Measurements from ENCODE around the gene SH2D3C. TPM values are rescaled to one million over a fixed set of nuclear protein-coding genes. Genes with fewer than 3 reads are reported as not detected.

SH2D3C gene
- total and polyA plus RNA-seq, 2 of the 8 experiments (the other 6 are each of a cell fraction or from before 2014, with no cell fraction given), result 6.4 to 8.1 TPM

DNA sequence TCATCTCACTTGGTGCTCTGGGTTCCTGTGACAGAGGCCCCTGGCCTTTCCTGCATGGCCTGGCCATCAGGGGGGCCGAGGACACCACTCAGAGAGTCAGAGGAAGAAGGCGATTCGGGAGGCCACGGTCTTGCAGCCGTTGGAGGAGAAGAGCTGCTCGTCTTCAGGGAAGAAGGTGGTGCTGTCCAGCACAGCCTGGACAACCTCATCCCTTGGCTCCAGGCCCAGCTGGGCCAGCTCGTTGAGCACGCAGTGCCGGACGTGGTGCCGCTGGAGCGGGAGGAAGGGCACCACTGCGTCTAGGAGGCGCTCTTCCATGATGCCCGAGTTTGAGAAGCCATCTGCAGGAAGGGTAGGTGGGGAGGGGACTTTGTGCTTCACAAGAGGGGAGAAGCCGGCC is 46.5 kb downstream of the SH2D3C start:
- H2BK15ac ChIP-seq (ENCODE audit: low read length), result no peak overlapping the region
- H3K4me1 ChIP-seq (replicated peaks in 1 of 4; ENCODE audit: control insufficient read depth in 3 of 4, insufficient read depth in 4 of 4, low read length in 3 of 4), result peaks cover 3 to 11% (median 6%) of the 10 kb centered on the region in 4 experiments; a peak in 6 of 7 replicates
- H2AFZ ChIP-seq (ENCODE audit: low read length), result no peak overlapping the region
- H3K79me2 ChIP-seq (ENCODE audit: control insufficient read depth in 1 of 2, insufficient read depth in 2 of 2, low read length in 2 of 2), result no peaks in the 10 kb centered on the region
- 0 out of 2 replicates have a peak, but pooled peaks cover 2% of the 10 kb centered on the region for H3K23me2 ChIP-seq (ENCODE audit: low read depth, low read length)
- POLR2A ChIA-PET (ENCODE audit: partially characterized antibody), result interaction anchor here (0.6 kb wide), 2 partner anchors 53 to 72 kb away, joined by 3 to 4 read pairs; partner anchors contain the start of gene CDK9
- no peak overlapping the region for H3K4me3 ChIP-seq (ENCODE audit: extremely low read depth in 1 of 4, insufficient read depth in 2 of 4, low read depth in 3 of 4, low read length in 4 of 4)
- H3K18ac ChIP-seq (ENCODE audit: extremely low read depth, low read length), result no peak overlapping the region
- H3K4ac ChIP-seq (replicated peaks; ENCODE audit: insufficient read length, low read depth, low read length), result no peak overlapping the region
- WGBS, 2 experiments (ENCODE audit: extremely low coverage in 1 of 2, insufficient coverage in 1 of 2, insufficient read length in 1 of 2, insufficient replicate concordance in 2 of 2, low coverage in 1 of 2, low lambda C conversion rate in 2 of 2, missing lambda C conversion rate in 1 of 2), result 91% methylated on average over 13 of the region's 16 CpGs; no CpG with 5 or more reads in 1 of the 2 experiments
- no peak overlapping the region for H3K23ac ChIP-seq (ENCODE audit: insufficient read length)
- no peak overlapping the region for H3K9ac ChIP-seq (replicated peaks in 1 of 4; ENCODE audit: extremely low read depth in 1 of 4, low read depth in 3 of 4, low read length in 3 of 4)
- H2AK5ac ChIP-seq (ENCODE audit: low read depth, low read length), result no peak overlapping the region
- H4K8ac ChIP-seq (ENCODE audit: extremely low read depth, insufficient read depth, low read length), result no peak overlapping the region; the same call in 1 of the 2 replicates
- no peak overlapping the region for H2BK5ac ChIP-seq (ENCODE audit: low read depth, low read length)
- H2BK12ac ChIP-seq (ENCODE audit: low read depth, low read length), result no peak overlapping the region
- H4K91ac ChIP-seq (replicated peaks; ENCODE audit: insufficient read length, low read length), result no peak overlapping the region
- H3K56ac ChIP-seq (replicated peaks; ENCODE audit: insufficient read length, low read depth, low read length), result no peak overlapping the region
- peaks cover 0 to 2% of the 10 kb centered on the region in 2 experiments for H4K20me1 ChIP-seq (replicated peaks in 1 of 2; ENCODE audit: control insufficient read depth in 1 of 2, insufficient read depth in 2 of 2, low read length in 2 of 2)
- H4K5ac ChIP-seq (ENCODE audit: insufficient read length, low read depth, low read length), result no peak overlapping the region
- no peak overlapping the region for H3K27ac ChIP-seq (ENCODE audit: low read depth, low read length)
- FAIRE-seq (no peak), DNase-seq (ENCODE audit: low read depth in 1 of 2, low spot score in 2 of 2) (no peak)
- H2BK120ac ChIP-seq (replicated peaks; ENCODE audit: low read depth, low read length), result no peak overlapping the region
- H3K4me2 ChIP-seq (ENCODE audit: insufficient read depth in 1 of 2, low read depth in 2 of 2, low read length in 2 of 2), result no peak overlapping the region
- CTCF ChIA-PET (ENCODE audit: partially characterized antibody), result interaction anchor here (0.6 to 5.0 kb wide), 12 partner anchors 16 to 250 kb away, joined by 3 to 23 read pairs (median 4); partner anchors contain the start of gene CFAP157
- H2BK20ac ChIP-seq (ENCODE audit: low read length), result no peak overlapping the region
- no peaks in the 10 kb centered on the region for H3K79me1 ChIP-seq (ENCODE audit: low read depth, low read length)
- H3K14ac ChIP-seq (ENCODE audit: insufficient read length), result no peak overlapping the region
- H3K27me3 ChIP-seq (replicated peaks in 1 of 4; ENCODE audit: control insufficient read depth in 3 of 4, extremely low read depth in 1 of 4, insufficient read depth in 3 of 4, low read length in 3 of 4), result no peaks in the 10 kb centered on the region
- TF ChIP-seq CTCF (IDR thresholded peaks at IDR 0.05; ENCODE audit: control extremely low read depth in 1 of 3, insufficient read depth in 1 of 3, low read depth in 1 of 3, low read length in 3 of 3) (peak in 1 of 3 experiments; percentile 26; a peak in 1 of 4 replicates), TAF7 (optimal IDR thresholded peaks at IDR 0.05; ENCODE audit: borderline replicate concordance, low read depth, low read length) (no peak)
- no peaks in the 10 kb centered on the region for H3K9me3 ChIP-seq (ENCODE audit: insufficient read depth in 2 of 2, low read depth in 1 of 2, low read length in 1 of 2)
- no peaks in the 10 kb centered on the region for H3K36me3 ChIP-seq (ENCODE audit: control insufficient read depth in 2 of 4, insufficient read depth in 4 of 4, low read length in 3 of 4)
